Left lung (tissue), 14 donors: ENCODE data around the gene CTAG1A. TPM values are rescaled to one million over a fixed set of nuclear protein-coding genes. Genes with fewer than 3 reads are reported as not detected.
"Not testable (repeated sequence)": the region's sequence is repeated elsewhere in the genome, so short reads cannot be mapped to it uniquely, and the experiment has no call there.

Experiments
- ATAC-seq: fragments of 200-7000 bp; cut with Tn5 transposase; one replicate; pipeline ENCODE4 v1.9.1; 2020; ENCODE audit warnings: moderate library complexity
- DNase-seq, 4 donors: peaks; one replicate each; pipeline ENCODE4 v3.0.0-alpha.2; 2013 to 2020
- H3K27ac ChIP-seq, 2 donors: fragments of 200-600 bp; sonication (generic) in 1 of 2; one replicate each; pipeline versions ENCODE4 v1.5.0 to v1.8.0; 2020 to 2021
- H3K27me3 ChIP-seq, 2 donors: fragments of 200-600 bp; sonication (generic) in 1 of 2; one replicate each; pipeline versions ENCODE4 v1.5.0 to v1.8.0; 2020 to 2021
- H3K36me3 ChIP-seq, 2 donors: fragments of 200-600 bp; sonication (generic) in 1 of 2; one replicate each; pipeline versions ENCODE4 v1.5.0 to v1.8.0; 2020 to 2021
- H3K4me1 ChIP-seq, 2 donors: fragments of 200-600 bp; one replicate each; pipeline ENCODE4 v1.8.0; 2021
- H3K4me3 ChIP-seq, 2 donors: fragments of 200-600 bp; sonication (generic) in 1 of 2; one replicate each; pipeline versions ENCODE4 v1.5.0 to v1.8.0; 2020 to 2021; ENCODE audit warnings: mild to moderate bottlenecking in 1 of 2
- H3K9me3 ChIP-seq, 2 donors: fragments of 200-600 bp; sonication (generic) in 1 of 2; one replicate each; pipeline versions ENCODE4 v1.5.0 to v1.8.0; 2020 to 2021
- intact Hi-C, 2 donors: fragments of 100-400 bp; cut with DNase I; formaldehyde crosslinking; loops; one replicate each; pipeline versions ENCODE4 v1.11.2 to v1.14.2; 2022
- long read RNA-seq, 12 donors: library from polyadenylated mRNA in 2 of 12; unstranded in 2 of 12; transcript quantifications; one replicate each; pipeline ENCODE4 v2.0.0 and lab custom pipeline, GENCODE V29; 2019 to 2026
- polyA plus RNA-seq, 6 donors: library from polyadenylated mRNA; unstranded; fragments of 120-200 nt; gene quantifications; one replicate each; pipeline ENCODE4 v1.2.1, GENCODE V29; 2013; ENCODE audit not compliant: insufficient read length in 6 of 6
- total RNA-seq, 2 donors: library from RNA; stranded (reverse); fragmentation: NEBNext Ultra II Directional; extraction: Animal tissue kit (Norgen Biotek cat#: 25700); gene quantifications; one replicate each; pipeline ENCODE4 v1.2.1, GENCODE V29; 2021
- TF ChIP-seq, protein P1 (sequence below), 2 donors: fragments of 200-600 bp; sonication (generic) in 1 of 2; IDR thresholded peaks; one replicate each; pipeline versions ENCODE4 v1.5.0 to v1.8.0; 2021; ENCODE audit warnings: antibody characterized with exemption in 2 of 2
- donor health status: DM: no; HTN: yes; CAD: no.
- donor health status: DM: no; HTN: no; CAD: no.

Gene CTAG1A
- total RNA-seq (not detected), polyA plus RNA-seq (not detected)
- long read RNA-seq, donor 1 = 0 reads
- long read RNA-seq, donor 2 = 0 reads
- long read RNA-seq, donor 3 = 0 reads
- long read RNA-seq, donor 4 = 0 reads
- long read RNA-seq, donor 5 = 0 reads
- long read RNA-seq, donor 6 = 0 reads
- long read RNA-seq, donor 7 = 0 reads
- long read RNA-seq, donor 8 = 0 reads
- long read RNA-seq, donor 9 = 0 reads
- long read RNA-seq, donor 10 = 0 reads
- long read RNA-seq, donor 11 = 0 reads
- long read RNA-seq, donor 12 = 0 reads

GRCh38 chrX:154584585-154585183, at the start of gene CTAG1A:
CTAG1A (plus strand) TSS chrX:154585133; CDS start chrX:154585207, 74 bp downstream.
- H3K4me3 ChIP-seq, intact Hi-C loops, H3K4me1 ChIP-seq, H3K27me3 ChIP-seq, H3K27ac ChIP-seq, H3K9me3 ChIP-seq, ATAC-seq, DNase-seq, H3K36me3 ChIP-seq: not testable (repeated sequence)

- intact Hi-C loops = no loop called here
- peaks cover 0 to 20% of the 10 kb centered on the region in 2 donors for H3K4me1 ChIP-seq
- H3K4me3 ChIP-seq = no peak overlapping the region
- no peak for ATAC-seq
- no peak for DNase-seq
- H3K27me3 ChIP-seq = no peaks in the 10 kb centered on the region
- H3K36me3 ChIP-seq = peaks cover 0 to 43% of the 10 kb centered on the region in 2 donors
- H3K27ac ChIP-seq = no peak overlapping the region
- TF ChIP-seq, protein P1, sequence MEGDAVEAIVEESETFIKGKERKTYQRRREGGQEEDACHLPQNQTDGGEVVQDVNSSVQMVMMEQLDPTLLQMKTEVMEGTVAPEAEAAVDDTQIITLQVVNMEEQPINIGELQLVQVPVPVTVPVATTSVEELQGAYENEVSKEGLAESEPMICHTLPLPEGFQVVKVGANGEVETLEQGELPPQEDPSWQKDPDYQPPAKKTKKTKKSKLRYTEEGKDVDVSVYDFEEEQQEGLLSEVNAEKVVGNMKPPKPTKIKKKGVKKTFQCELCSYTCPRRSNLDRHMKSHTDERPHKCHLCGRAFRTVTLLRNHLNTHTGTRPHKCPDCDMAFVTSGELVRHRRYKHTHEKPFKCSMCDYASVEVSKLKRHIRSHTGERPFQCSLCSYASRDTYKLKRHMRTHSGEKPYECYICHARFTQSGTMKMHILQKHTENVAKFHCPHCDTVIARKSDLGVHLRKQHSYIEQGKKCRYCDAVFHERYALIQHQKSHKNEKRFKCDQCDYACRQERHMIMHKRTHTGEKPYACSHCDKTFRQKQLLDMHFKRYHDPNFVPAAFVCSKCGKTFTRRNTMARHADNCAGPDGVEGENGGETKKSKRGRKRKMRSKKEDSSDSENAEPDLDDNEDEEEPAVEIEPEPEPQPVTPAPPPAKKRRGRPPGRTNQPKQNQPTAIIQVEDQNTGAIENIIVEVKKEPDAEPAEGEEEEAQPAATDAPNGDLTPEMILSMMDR (IDR thresholded peaks at IDR 0.05) = no peak
- H3K9me3 ChIP-seq = no peaks in the 10 kb centered on the region
Observed at GRCh38 chrX:154535892-154536291, 49.0 kb upstream of the CTAG1A start.

- H3K36me3 ChIP-seq = peaks cover 0 to 13% of the 10 kb centered on the region in 2 donors
- no peaks in the 10 kb centered on the region for H3K27me3 ChIP-seq
- H3K4me3 ChIP-seq = no peak overlapping the region
- DNase-seq (no peak), ATAC-seq (no peak)
- H3K27ac ChIP-seq = no peak overlapping the region
- peaks cover 0 to 37% of the 10 kb centered on the region in 2 donors for H3K4me1 ChIP-seq
- TF ChIP-seq, protein P1 (IDR thresholded peaks at IDR 0.05) = no peak
- H3K9me3 ChIP-seq = no peaks in the 10 kb centered on the region
- intact Hi-C loops = no loop called here
Observed at GRCh38 chrX:154539077-154539476, 45.9 kb upstream of the CTAG1A start.

DNA sequence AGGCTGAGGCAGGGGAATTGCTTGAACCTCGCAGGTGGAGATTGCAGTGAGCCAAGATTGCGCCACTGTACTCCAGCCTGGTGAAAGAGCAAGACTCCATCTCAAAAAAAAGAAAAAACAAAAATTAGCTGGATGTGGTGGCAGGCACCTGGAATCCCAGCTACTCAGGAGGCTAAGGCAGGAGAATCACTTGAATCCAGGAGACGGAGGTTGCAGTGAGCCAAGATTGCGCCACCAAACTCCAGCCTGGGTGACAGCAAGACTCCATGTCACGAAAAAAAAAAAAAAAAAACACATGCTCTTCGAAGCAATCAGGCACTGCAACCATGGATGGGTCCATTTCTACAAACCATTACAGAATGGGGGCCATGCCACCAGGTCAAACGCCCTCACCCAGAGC, 44.6 kb upstream of the CTAG1A start:
- intact Hi-C loops, H3K36me3 ChIP-seq, H3K9me3 ChIP-seq, H3K27me3 ChIP-seq, H3K4me3 ChIP-seq, ATAC-seq: not testable (repeated sequence)
- DNase-seq = peak in 1 of 4 donors; percentile 12
- peak overlapping the region; percentile 67 to 92 for H3K27ac ChIP-seq
- peaks cover 0 to 39% of the 10 kb centered on the region in 2 donors for H3K4me1 ChIP-seq

DNA sequence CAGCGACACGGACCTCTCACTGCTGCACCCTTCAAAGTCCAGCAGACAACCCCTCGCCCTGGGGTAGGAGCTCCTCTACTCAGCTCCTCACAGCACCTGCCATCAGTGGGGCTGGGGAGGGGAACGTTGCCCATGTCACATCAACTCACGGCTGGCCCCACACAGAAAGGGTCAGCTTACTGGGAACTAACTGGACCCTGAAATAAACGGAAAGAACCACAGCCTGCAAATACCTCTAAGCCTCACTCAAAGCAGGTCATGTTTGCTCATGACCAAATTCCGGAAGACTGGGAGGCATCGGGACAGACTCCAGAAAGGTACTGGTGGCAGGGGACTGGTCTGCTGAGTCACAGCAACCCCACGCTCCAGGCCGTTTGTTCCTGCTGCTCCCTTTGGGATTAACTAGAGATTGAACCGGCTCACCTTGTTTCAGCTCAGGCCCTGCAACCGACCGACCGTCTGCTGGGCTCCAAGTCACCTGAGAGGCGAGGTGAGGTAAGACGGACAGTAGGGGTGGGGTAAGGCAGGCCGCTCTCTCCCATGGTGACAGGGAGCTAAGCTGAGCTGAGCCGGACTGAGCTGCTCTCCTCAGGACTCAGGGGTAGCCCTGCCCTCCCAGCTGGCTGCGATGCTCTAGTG, 43.9 kb upstream of the CTAG1A start:
- Histone ChIP-seq H3K4me3 (peak overlapping the region in 1 of 2 donors; percentile 29), H3K36me3 (no peaks in the 10 kb centered on the region), H3K4me1 (peaks cover 0 to 46% of the 10 kb centered on the region in 2 donors), H3K27ac (peak overlapping the region; percentile 67 to 92), H3K27me3 (no peaks in the 10 kb centered on the region), H3K9me3 (no peaks in the 10 kb centered on the region)
- ATAC-seq (peak; percentile 56), DNase-seq (peak in 3 of 4 donors; percentile 30 to 71 (median 57))
- TF ChIP-seq, protein P1 (IDR thresholded peaks at IDR 0.05) = no peak
- intact Hi-C loops = no loop called here

DNA sequence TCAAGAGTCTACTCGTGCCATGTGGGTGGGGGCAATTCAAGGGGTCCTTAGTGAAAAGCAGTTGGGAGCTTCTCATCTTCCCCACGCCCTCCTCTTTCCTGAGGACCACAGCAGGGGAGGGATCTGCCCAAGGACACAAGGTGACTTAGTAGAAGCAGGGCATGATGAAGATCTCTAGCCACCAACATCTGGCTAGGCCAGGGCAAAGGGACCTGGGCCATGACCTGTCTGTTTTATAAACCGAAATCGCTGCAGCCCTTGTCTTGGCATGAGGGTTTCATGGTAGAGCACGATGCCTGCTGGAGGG, 43.4 kb upstream of the CTAG1A start:
- H3K36me3 ChIP-seq = no peaks in the 10 kb centered on the region
- peaks cover 0 to 49% of the 10 kb centered on the region in 2 donors for H3K4me1 ChIP-seq
- ATAC-seq (no peak), DNase-seq (no peak)
- intact Hi-C loops = no loop called here
- H3K27me3 ChIP-seq = no peaks in the 10 kb centered on the region
- H3K4me3 ChIP-seq = peak overlapping the region in 1 of 2 donors; percentile 29
- H3K27ac ChIP-seq = peak overlapping the region; percentile 67 to 92
- H3K9me3 ChIP-seq = no peaks in the 10 kb centered on the region
- TF ChIP-seq, protein P1 (IDR thresholded peaks at IDR 0.05) = no peak
